SK-N-SH (cell line): ENCODE data around the gene OGN. TPM values are rescaled to one million over a fixed set of nuclear protein-coding genes. Genes with fewer than 3 reads are reported as not detected.
A peak's percentile ranks its signal among the peaks of the same experiment; 100 is the strongest.

Source experiments
- CTCF ChIA-PET: fragments of 300-600, 350-600 bp; formaldehyde crosslinking; extraction: SDS; loops from one replicate; lab custom pipeline; 2021; lab: Yijun Ruan, JAX
- POLR2A ChIA-PET: fragments of 350-600 bp; sonication (Branson Sonifier 250); formaldehyde crosslinking; extraction: SDS; loops from one replicate; lab custom pipeline; 2020; ENCODE audit warnings: antibody characterized with exemption, inconsistent platforms; lab: Yijun Ruan, JAX
- DNase-seq: peaks from one replicate; pipeline ENCODE4 v3.0.0; 2012
- H2AFZ ChIP-seq: fragments of 200-600 bp; sonication (generic); 2 replicates; pipeline ENCODE4 v1.8.1; 2016; ENCODE audit warnings: antibody characterized with exemption, mild to moderate bottlenecking, low read depth
- H3F3A ChIP-seq: fragments of 200-600 bp; sonication (generic); replicated peaks from 2 replicates; pipeline ENCODE3; 2016; ENCODE audit warnings: antibody characterized with exemption, mild to moderate bottlenecking; ENCODE audit not compliant: insufficient read depth
- H3K27ac ChIP-seq, 2 experiments: fragments of 200-500 bp in 1 of 2; fragments of 200-600 bp in 1 of 2; sonication (Bioruptor generic) in 1 of 2; sonication (generic), shearing (Covaris generic) in 1 of 2; 2 replicates each; pipeline versions ENCODE4 v1.5.1 to v1.6.1; 2014 to 2016; ENCODE audit warnings: low read depth in 2 of 2, inconsistent platforms in 1 of 2, low read length in 1 of 2, mild to moderate bottlenecking in 1 of 2, mixed read lengths in 1 of 2
- H3K27me3 ChIP-seq: fragments of 200-600 bp; sonication (generic), shearing (Covaris generic); 2 replicates; pipeline ENCODE4 v1.6.1; 2016; ENCODE audit warnings: mixed run types; ENCODE audit not compliant: insufficient read depth
- H3K36me3 ChIP-seq, 2 experiments: fragments of 200-500 bp in 1 of 2; fragments of 200-600 bp in 1 of 2; sonication (Bioruptor generic) in 1 of 2; sonication (generic) in 1 of 2; replicated peaks in 1 of 2; 2 replicates each; pipeline versions ENCODE3 to v1.5.1; 2014 to 2016; ENCODE audit warnings: low read length in 1 of 2, mild to moderate bottlenecking in 1 of 2; ENCODE audit not compliant: insufficient read depth in 2 of 2, control insufficient read depth in 1 of 2
- H3K4me1 ChIP-seq, 2 experiments: fragments of 200-500 bp in 1 of 2; fragments of 200-600 bp in 1 of 2; sonication (Bioruptor generic) in 1 of 2; sonication (generic), shearing (Covaris generic) in 1 of 2; 2 replicates each; pipeline versions ENCODE4 v1.5.1 to v1.6.1; 2014 to 2016; ENCODE audit warnings: low read depth in 1 of 2, low read length in 1 of 2, mixed run types in 1 of 2; ENCODE audit not compliant: insufficient read depth in 2 of 2, control insufficient read depth in 1 of 2
- H3K4me2 ChIP-seq: fragments of 200-600 bp; sonication (generic), shearing (Covaris generic); 2 replicates; pipeline ENCODE4 v1.6.1; 2017; ENCODE audit warnings: mixed run types
- H3K4me3 ChIP-seq, 2 experiments: fragments of 200-500 bp in 1 of 2; fragments of 200-600 bp in 1 of 2; sonication (Bioruptor generic) in 1 of 2; sonication (generic), shearing (Covaris generic) in 1 of 2; 2 replicates each; pipeline versions ENCODE4 v1.5.1 to v1.8.1; 2014 to 2016; ENCODE audit warnings: low read depth in 2 of 2, inconsistent platforms in 1 of 2, low read length in 1 of 2, mild to moderate bottlenecking in 1 of 2, mixed read lengths in 1 of 2, moderate library complexity in 1 of 2
- H3K79me2 ChIP-seq: fragments of 200-600 bp; sonication (generic); 2 replicates; pipeline ENCODE4 v1.8.1; 2017; ENCODE audit warnings: mild to moderate bottlenecking; ENCODE audit not compliant: insufficient read depth
- H3K9ac ChIP-seq: fragments of 200-600 bp; sonication (generic); 2 replicates; pipeline ENCODE4 v1.6.1; 2017; ENCODE audit warnings: mixed run types
- H3K9me2 ChIP-seq: fragments of 200-600 bp; sonication (generic); 2 replicates; pipeline ENCODE4 v1.6.1; 2017; ENCODE audit warnings: mixed run types
- H3K9me3 ChIP-seq: fragments of 200-600 bp; sonication (generic); 2 replicates; pipeline ENCODE4 v1.6.1; 2017; ENCODE audit warnings: mixed run types, mild to moderate bottlenecking, moderate library complexity
- H4K20me1 ChIP-seq: fragments of 200-600 bp; sonication (generic); 2 replicates; pipeline ENCODE4 v1.6.1; 2017; ENCODE audit warnings: mild to moderate bottlenecking, mixed run types; ENCODE audit not compliant: insufficient read depth
- CHD2 ChIP-seq: fragments of 150-350 bp; IDR thresholded peaks from 2 replicates; pipeline ENCODE4 v1.6.1; 2018; ENCODE audit warnings: low read length; ENCODE audit not compliant: partially characterized antibody
- ELF1 ChIP-seq: IDR thresholded peaks from 2 replicates; pipeline ENCODE4 v1.4.0; 2012
- EP300 ChIP-seq, 2 experiments: IDR thresholded peaks; 2 replicates each; pipeline versions ENCODE4 v1.4.0 to v1.6.1; 2012; ENCODE audit warnings: borderline replicate concordance in 1 of 2, low read depth in 1 of 2, low read length in 1 of 2
- EZH2phosphoT487 ChIP-seq: fragments of 200-600 bp; sonication (generic); IDR thresholded peaks from 2 replicates; pipeline ENCODE4 v1.6.1; 2017; ENCODE audit warnings: low read depth, mixed run types, mild to moderate bottlenecking, antibody characterized with exemption, moderate library complexity, borderline replicate concordance
- FOSL2 ChIP-seq: IDR thresholded peaks from 2 replicates; pipeline ENCODE4 v1.4.0; 2012; ENCODE audit warnings: low read depth, mild to moderate bottlenecking, moderate library complexity, borderline replicate concordance
- FOXM1 ChIP-seq: IDR thresholded peaks from 2 replicates; pipeline ENCODE4 v1.4.0; 2012; ENCODE audit warnings: low read depth, mild to moderate bottlenecking
- GABPA ChIP-seq: IDR thresholded peaks from 2 replicates; pipeline ENCODE4 v1.4.0; 2012; ENCODE audit warnings: low read depth, mild to moderate bottlenecking
- GATA2 ChIP-seq: sonication (generic); formaldehyde crosslinking; IDR thresholded peaks from 2 replicates; pipeline ENCODE4 v1.5.0; 2020; ENCODE audit warnings: mild to moderate bottlenecking, missing genetic modification reagents
- IRF3 ChIP-seq: fragments of 150-350 bp; IDR thresholded peaks from 2 replicates; pipeline ENCODE4 v1.6.1; 2016; ENCODE audit warnings: mild to moderate bottlenecking, low read depth, low read length
- JUND ChIP-seq: IDR thresholded peaks from 2 replicates; pipeline ENCODE4 v1.4.0; 2012
- MAX ChIP-seq: IDR thresholded peaks from 2 replicates; pipeline ENCODE4 v1.4.0; 2012; ENCODE audit warnings: low read depth
- MEF2A ChIP-seq: IDR thresholded peaks from 2 replicates; pipeline ENCODE4 v1.4.0; 2012; ENCODE audit warnings: low read depth, borderline replicate concordance
- MXI1 ChIP-seq: IDR thresholded peaks from 2 replicates; pipeline ENCODE4 v1.6.1; 2012; ENCODE audit warnings: mild to moderate bottlenecking, low read depth, low read length, improper control_type of control experiment
- NFIC ChIP-seq: IDR thresholded peaks from 2 replicates; pipeline ENCODE4 v1.4.0; 2012; ENCODE audit warnings: borderline replicate concordance
- PBX3 ChIP-seq: IDR thresholded peaks from 2 replicates; pipeline ENCODE4; 2012
- POLR2AphosphoS5 ChIP-seq: IDR thresholded peaks from 2 replicates; pipeline ENCODE4 v1.6.1; 2012; ENCODE audit warnings: low read depth, low read length
- RAD21 ChIP-seq: IDR thresholded peaks from 2 replicates; pipeline ENCODE4 v1.6.1; 2012; ENCODE audit warnings: mild to moderate bottlenecking, low read length
- RCOR1 ChIP-seq: fragments of 150-350 bp; IDR thresholded peaks from 2 replicates; pipeline ENCODE4 v1.6.1; 2017; ENCODE audit warnings: antibody characterized with exemption, low read length
- REST ChIP-seq: IDR thresholded peaks from 2 replicates; pipeline ENCODE4 v1.6.1; 2012; ENCODE audit warnings: mild to moderate bottlenecking, low read depth, low read length, moderate library complexity
- RFX5 ChIP-seq: IDR thresholded peaks from 2 replicates; pipeline ENCODE4 v1.6.1; 2012; ENCODE audit warnings: mild to moderate bottlenecking, improper control_type of control experiment, low read length
- SIN3A ChIP-seq: IDR thresholded peaks from 2 replicates; pipeline ENCODE4 v1.6.1; 2012; ENCODE audit warnings: low read depth, mild to moderate bottlenecking, low read length, moderate library complexity, borderline replicate concordance
- SMC3 ChIP-seq: IDR thresholded peaks from 2 replicates; pipeline ENCODE4 v1.6.1; 2012; ENCODE audit warnings: low read depth, low read length, improper control_type of control experiment
- TCF12 ChIP-seq: IDR thresholded peaks from 2 replicates; pipeline ENCODE4 v1.4.0; 2012
- USF2 ChIP-seq: fragments of 150-350 bp; IDR thresholded peaks from 2 replicates; pipeline ENCODE4 v1.6.1; 2017; ENCODE audit warnings: antibody characterized with exemption, low read length, low read depth, borderline replicate concordance
- YY1 ChIP-seq: IDR thresholded peaks from 2 replicates; pipeline ENCODE4 v1.4.0; 2012; ENCODE audit warnings: low read depth, mild to moderate bottlenecking
- WGBS: methylation state at CpG from one replicate; pipeline ENCODE4 v1.1.6; 2017; ENCODE audit warnings: low lambda C conversion rate; 5-methylcytosine and 5-hydroxymethylcytosine counted together
- polyA plus RNA-seq, 3 experiments: library from polyadenylated mRNA; depleted of rRNA; stranded (reverse); fragments of >200 nt; gene quantifications; 2 replicates each; pipeline ENCODE4 v1.2.3, GENCODE V29; 2012

Gene OGN
- polyA plus RNA-seq, 1 of the 3 experiments (the other 2 are of a cell fraction): 0.03 TPM

- no peak for DNase-seq
- Histone ChIP-seq H2AFZ (no peak overlapping the region), H3K27ac (peak overlapping the region; percentile 11 to 41; a peak in 2 of 4 replicates), H3K4me2 (peak overlapping the region; percentile 37; the same call in 1 of the 2 replicates), H3K4me1 (peaks cover 0 to 5% of the 10 kb centered on the region in 2 experiments; a peak in 1 of 4 replicates), H3K36me3 (no peaks in the 10 kb centered on the region), H3K9me3 (no peaks in the 10 kb centered on the region), H3K9me2 (no peaks in the 10 kb centered on the region), H4K20me1 (no peaks in the 10 kb centered on the region), H3K9ac (no peak overlapping the region), H3K4me3 (no peak overlapping the region), H3K79me2 (no peaks in the 10 kb centered on the region), H3K27me3 (no peaks in the 10 kb centered on the region), H3F3A (peaks cover 7% of the 10 kb centered on the region)
- ChIA-PET POLR2A (interaction anchor here (1.6 kb wide), 1 partner anchor 115 kb away, joined by 6 read pairs; the partner anchor contains the start of genes CENPP and NOL8), CTCF (interaction anchor here (1.0 to 5.2 kb wide), 12 partner anchors 9 to 302 kb away, joined by 3 to 61 read pairs (median 6); partner anchors contain the start of genes CENPP and NOL8)
- 55% methylated on average over 5 of the region's 5 CpGs for WGBS
- TF ChIP-seq ELF1: no peak
- TF ChIP-seq MEF2A: peak; percentile 85
- TF ChIP-seq REST: peak; percentile 70; the same call in 1 of the 2 replicates
- no peak for TF ChIP-seq EZH2phosphoT487
- TF ChIP-seq CHD2: no peak
- TF ChIP-seq EP300 (IDR thresholded peaks at IDR 0.05; ENCODE audit: borderline replicate concordance in 1 of 2, low read depth in 1 of 2, low read length in 1 of 2): peak in 1 of 2 experiments; percentile 69; a peak in 2 of 4 replicates
- no peak for TF ChIP-seq MXI1
- peak; percentile 82; the same call in 1 of the 2 replicates for TF ChIP-seq FOSL2
- TF ChIP-seq FOXM1: peak; percentile 58; the same call in 1 of the 2 replicates
- TF ChIP-seq SMC3: no peak
- TF ChIP-seq NFIC: no peak; the same call in 1 of the 2 replicates
- no peak for TF ChIP-seq RAD21
- TF ChIP-seq GABPA: no peak
- no peak for TF ChIP-seq YY1
- TF ChIP-seq RCOR1: no peak
- TF ChIP-seq USF2: no peak
- peak; percentile 90 for TF ChIP-seq PBX3
- no peak for TF ChIP-seq SIN3A
- no peak for TF ChIP-seq MAX
- TF ChIP-seq RFX5: no peak
- no peak for TF ChIP-seq IRF3
- peak; percentile 61; the same call in 1 of the 2 replicates for TF ChIP-seq POLR2AphosphoS5
- peak; percentile 87 for TF ChIP-seq TCF12
- TF ChIP-seq GATA2 (CRISPR knock-in tag): no peak
- peak; percentile 90 for TF ChIP-seq JUND
These were observed 35.8 kb upstream of the OGN start for GRCh38 chr9:92439921-92440750.
